Chondrocyte (in vitro differentiated cells): ENCODE results near the gene IZUMO1. TPM values are rescaled to one million over a fixed set of nuclear protein-coding genes. Genes with fewer than 3 reads are reported as not detected.

ENCODE experiments used
- DNase-seq: peaks from one replicate; pipeline ENCODE4 v3.0.0; 2021; ENCODE audit warnings: mixed read lengths, low spot score
- H3K27ac Mint-ChIP-seq: one replicate; pipeline ENCODE4 v1.8.0; 2021; ENCODE audit warnings: mild to moderate bottlenecking, moderate library complexity, mixed read lengths; ENCODE audit not compliant: unreplicated experiment
- H3K27me3 Mint-ChIP-seq: 2 replicates; pipeline ENCODE4 v1.8.0; 2021; ENCODE audit warnings: low read depth, mixed read lengths
- H3K36me3 Mint-ChIP-seq: 2 replicates; pipeline ENCODE4 v1.8.0; 2021; ENCODE audit warnings: low read depth, mixed read lengths
- H3K4me1 Mint-ChIP-seq: 2 replicates; pipeline ENCODE4 v1.8.0; 2021; ENCODE audit warnings: low read depth, mild to moderate bottlenecking, mixed read lengths
- H3K4me3 Mint-ChIP-seq: one replicate; pipeline ENCODE4 v1.8.0; 2021; ENCODE audit warnings: mild to moderate bottlenecking, moderate library complexity, mixed read lengths; ENCODE audit not compliant: unreplicated experiment
- H3K9me3 Mint-ChIP-seq: 2 replicates; pipeline ENCODE4 v1.8.0; 2021; ENCODE audit warnings: low read depth, mixed read lengths
- total RNA-seq: library from RNA; stranded (reverse); gene quantifications from 3 replicates; pipeline ENCODE4 v1.2.1, GENCODE V29; 2021
- TF ChIP-seq, protein P1 (sequence below): fragments of 200-600 bp; sonication (generic); IDR thresholded peaks from 2 replicates; pipeline ENCODE4 v1.5.0; 2021; ENCODE audit warnings: antibody characterized with exemption, mild to moderate bottlenecking, moderate library complexity

The IZUMO1 gene
- total RNA-seq, 1 donor from 2014 or later, result not detected

DNA sequence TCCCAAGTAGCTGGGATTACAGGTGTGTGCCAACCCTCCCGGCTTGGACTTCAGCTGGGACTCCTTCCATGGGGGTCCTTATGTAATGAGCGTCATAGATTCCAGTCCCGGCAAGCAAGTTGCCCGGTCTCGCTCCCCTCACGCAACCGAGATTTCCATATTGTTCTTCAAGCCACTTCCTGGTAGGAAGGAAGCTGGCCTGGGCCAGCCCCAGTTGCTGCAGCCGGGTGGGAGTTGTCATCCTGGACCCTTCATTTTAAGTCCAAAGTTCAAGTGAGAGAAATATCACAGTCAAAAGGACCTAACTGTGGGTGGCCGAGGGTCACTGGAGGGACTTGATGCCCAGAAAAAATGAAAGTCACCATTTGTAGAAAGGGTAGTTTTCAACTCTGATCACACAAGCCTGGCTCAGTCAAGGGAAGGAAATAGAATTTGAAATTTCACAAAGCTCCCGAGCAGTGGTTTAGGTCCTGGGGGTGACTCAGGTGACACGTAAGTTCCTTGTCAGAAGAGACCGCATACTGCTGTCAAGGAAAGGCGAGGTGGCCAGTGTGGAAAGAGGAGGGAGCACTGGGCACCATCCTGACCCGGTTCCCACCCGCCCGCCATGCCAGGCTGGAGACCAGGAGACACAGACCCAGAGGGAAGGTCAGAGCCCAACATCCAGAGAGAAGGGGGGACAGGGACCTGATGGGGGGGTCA lies 13.9 kb upstream of the IZUMO1 start:
- no peaks in the 10 kb centered on the region for H3K36me3 Mint-ChIP-seq
- no peaks in the 10 kb centered on the region for H3K9me3 Mint-ChIP-seq
- TF ChIP-seq, protein P1, sequence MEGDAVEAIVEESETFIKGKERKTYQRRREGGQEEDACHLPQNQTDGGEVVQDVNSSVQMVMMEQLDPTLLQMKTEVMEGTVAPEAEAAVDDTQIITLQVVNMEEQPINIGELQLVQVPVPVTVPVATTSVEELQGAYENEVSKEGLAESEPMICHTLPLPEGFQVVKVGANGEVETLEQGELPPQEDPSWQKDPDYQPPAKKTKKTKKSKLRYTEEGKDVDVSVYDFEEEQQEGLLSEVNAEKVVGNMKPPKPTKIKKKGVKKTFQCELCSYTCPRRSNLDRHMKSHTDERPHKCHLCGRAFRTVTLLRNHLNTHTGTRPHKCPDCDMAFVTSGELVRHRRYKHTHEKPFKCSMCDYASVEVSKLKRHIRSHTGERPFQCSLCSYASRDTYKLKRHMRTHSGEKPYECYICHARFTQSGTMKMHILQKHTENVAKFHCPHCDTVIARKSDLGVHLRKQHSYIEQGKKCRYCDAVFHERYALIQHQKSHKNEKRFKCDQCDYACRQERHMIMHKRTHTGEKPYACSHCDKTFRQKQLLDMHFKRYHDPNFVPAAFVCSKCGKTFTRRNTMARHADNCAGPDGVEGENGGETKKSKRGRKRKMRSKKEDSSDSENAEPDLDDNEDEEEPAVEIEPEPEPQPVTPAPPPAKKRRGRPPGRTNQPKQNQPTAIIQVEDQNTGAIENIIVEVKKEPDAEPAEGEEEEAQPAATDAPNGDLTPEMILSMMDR, result no peak
- no peak for DNase-seq
- no peak overlapping the region for H3K27ac Mint-ChIP-seq
- H3K4me1 Mint-ChIP-seq, result no peaks in the 10 kb centered on the region
- H3K27me3 Mint-ChIP-seq, result peaks cover 26% of the 10 kb centered on the region
- no peak overlapping the region for H3K4me3 Mint-ChIP-seq

GRCh38 chr19:48757741-48758144 lies 11.0 kb upstream of the IZUMO1 start:
- Mint-ChIP-seq H3K4me3 (no peak overlapping the region), H3K36me3 (no peaks in the 10 kb centered on the region), H3K4me1 (peaks cover 4% of the 10 kb centered on the region), H3K27ac (no peak overlapping the region), H3K9me3 (no peaks in the 10 kb centered on the region), H3K27me3 (peaks cover 22% of the 10 kb centered on the region)
- DNase-seq, result no peak
- TF ChIP-seq, protein P1, result no peak

GRCh38 chr19:48757089-48757675 lies 10.5 kb upstream of the IZUMO1 start:
- H3K27me3 Mint-ChIP-seq, result peaks cover 17% of the 10 kb centered on the region

GRCh38 chr19:48756686-48757085 lies 10.0 kb upstream of the IZUMO1 start:
- TF ChIP-seq, protein P1, result no peak
- H3K27me3 Mint-ChIP-seq, result peaks cover 16% of the 10 kb centered on the region
- H3K4me3 Mint-ChIP-seq, result no peak overlapping the region
- no peak overlapping the region for H3K27ac Mint-ChIP-seq
- no peak for DNase-seq
- H3K36me3 Mint-ChIP-seq, result no peaks in the 10 kb centered on the region
- H3K9me3 Mint-ChIP-seq, result no peaks in the 10 kb centered on the region
- peaks cover 8% of the 10 kb centered on the region for H3K4me1 Mint-ChIP-seq

More at GRCh38 chr19:48757089-48757675, 10.5 kb upstream of the IZUMO1 start:
- H3K9me3 Mint-ChIP-seq, result no peaks in the 10 kb centered on the region
- TF ChIP-seq, protein P1, result no peak
- no peak for DNase-seq
- no peak overlapping the region for H3K4me3 Mint-ChIP-seq
- H3K27ac Mint-ChIP-seq, result no peak overlapping the region
- no peaks in the 10 kb centered on the region for H3K36me3 Mint-ChIP-seq
- H3K4me1 Mint-ChIP-seq, result peaks cover 6% of the 10 kb centered on the region

GRCh38 chr19:48756212-48756611 lies 9.5 kb upstream of the IZUMO1 start:
- H3K4me3 Mint-ChIP-seq, result no peak overlapping the region
- TF ChIP-seq, protein P1, result no peak
- no peaks in the 10 kb centered on the region for H3K36me3 Mint-ChIP-seq
- no peak overlapping the region for H3K27ac Mint-ChIP-seq
- peaks cover 13% of the 10 kb centered on the region for H3K27me3 Mint-ChIP-seq
- peaks cover 10% of the 10 kb centered on the region for H3K4me1 Mint-ChIP-seq
- H3K9me3 Mint-ChIP-seq, result no peaks in the 10 kb centered on the region
- no peak for DNase-seq
